ENCODE results near the gene PDE8B.

DNA sequence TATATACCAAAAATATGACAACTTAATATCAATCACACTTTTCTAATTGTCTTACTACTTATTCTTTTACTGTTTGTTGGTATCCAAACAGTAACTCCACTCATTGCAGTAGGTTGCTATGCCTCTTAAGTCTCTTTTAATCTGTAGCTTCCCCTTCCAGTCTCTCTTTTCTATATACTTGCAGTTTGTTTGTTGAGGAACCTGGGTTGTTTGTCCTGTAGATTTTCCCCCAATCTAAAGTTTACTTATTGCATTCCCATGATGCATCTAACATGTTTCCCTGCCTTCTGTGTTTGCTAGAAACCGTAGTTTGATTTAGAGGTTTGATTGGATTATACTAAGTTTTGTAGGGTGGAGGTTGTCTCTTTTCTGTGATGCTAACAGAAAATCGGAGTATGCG lies 10.6 kb downstream of the PDE8B start:
- TF ChIP-seq, protein P1, sequence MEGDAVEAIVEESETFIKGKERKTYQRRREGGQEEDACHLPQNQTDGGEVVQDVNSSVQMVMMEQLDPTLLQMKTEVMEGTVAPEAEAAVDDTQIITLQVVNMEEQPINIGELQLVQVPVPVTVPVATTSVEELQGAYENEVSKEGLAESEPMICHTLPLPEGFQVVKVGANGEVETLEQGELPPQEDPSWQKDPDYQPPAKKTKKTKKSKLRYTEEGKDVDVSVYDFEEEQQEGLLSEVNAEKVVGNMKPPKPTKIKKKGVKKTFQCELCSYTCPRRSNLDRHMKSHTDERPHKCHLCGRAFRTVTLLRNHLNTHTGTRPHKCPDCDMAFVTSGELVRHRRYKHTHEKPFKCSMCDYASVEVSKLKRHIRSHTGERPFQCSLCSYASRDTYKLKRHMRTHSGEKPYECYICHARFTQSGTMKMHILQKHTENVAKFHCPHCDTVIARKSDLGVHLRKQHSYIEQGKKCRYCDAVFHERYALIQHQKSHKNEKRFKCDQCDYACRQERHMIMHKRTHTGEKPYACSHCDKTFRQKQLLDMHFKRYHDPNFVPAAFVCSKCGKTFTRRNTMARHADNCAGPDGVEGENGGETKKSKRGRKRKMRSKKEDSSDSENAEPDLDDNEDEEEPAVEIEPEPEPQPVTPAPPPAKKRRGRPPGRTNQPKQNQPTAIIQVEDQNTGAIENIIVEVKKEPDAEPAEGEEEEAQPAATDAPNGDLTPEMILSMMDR (optimal IDR thresholded peaks at IDR 0.05 in 1 of 3, IDR thresholded peaks at IDR 0.05 in 1 of 3, conservative IDR thresholded peaks at IDR 0.05 in 1 of 3; ENCODE audit: extremely low read depth in 1 of 3, insufficient read depth in 2 of 3, low read length in 3 of 3), result no peak
- TF ChIP-seq EZH2 (IDR thresholded peaks at IDR 0.05; ENCODE audit: low read length), result no peak

Data from keratinocyte (primary cell).